Coronary artery (tissue), 2 donors: Measurements from ENCODE around the gene AP4S1.

Experiments
- DNase-seq: peaks from one replicate; pipeline ENCODE4 v3.0.0-alpha.2; 2017; ENCODE audit warnings: low spot score
- H3K27ac ChIP-seq, 2 donors: fragments of 200-600 bp; sonication (generic); one replicate each; pipeline ENCODE4 v1.5.1; 2016 to 2019
- H3K4me3 ChIP-seq: fragments of 200-600 bp; sonication (generic); 2 replicates; pipeline ENCODE4 v1.5.1; 2016; ENCODE audit warnings: mild to moderate bottlenecking, moderate library complexity
- CTCF ChIP-seq: fragments of 200-600 bp; sonication (generic); IDR thresholded peaks from one replicate; pipeline ENCODE4 v1.5.1; 2019; ENCODE audit warnings: antibody characterized with exemption

Gene AP4S1

GRCh38 chr14:31070431-31070830 is 45.0 kb downstream of the AP4S1 start:
- DNase-seq: no peak
- Histone ChIP-seq H3K27ac (no peak overlapping the region), H3K4me3 (no peak overlapping the region)
- no peak for TF ChIP-seq CTCF

GRCh38 chr14:31071151-31071550 is 45.7 kb downstream of the AP4S1 start:
- no peak for TF ChIP-seq CTCF
- Histone ChIP-seq H3K4me3 (no peak overlapping the region), H3K27ac (no peak overlapping the region)
- no peak for DNase-seq

GRCh38 chr14:31075144-31075543 is 49.7 kb downstream of the AP4S1 start:
- no peak for DNase-seq
- Histone ChIP-seq H3K27ac (no peak overlapping the region), H3K4me3 (no peak overlapping the region)
- no peak for TF ChIP-seq CTCF

DNA sequence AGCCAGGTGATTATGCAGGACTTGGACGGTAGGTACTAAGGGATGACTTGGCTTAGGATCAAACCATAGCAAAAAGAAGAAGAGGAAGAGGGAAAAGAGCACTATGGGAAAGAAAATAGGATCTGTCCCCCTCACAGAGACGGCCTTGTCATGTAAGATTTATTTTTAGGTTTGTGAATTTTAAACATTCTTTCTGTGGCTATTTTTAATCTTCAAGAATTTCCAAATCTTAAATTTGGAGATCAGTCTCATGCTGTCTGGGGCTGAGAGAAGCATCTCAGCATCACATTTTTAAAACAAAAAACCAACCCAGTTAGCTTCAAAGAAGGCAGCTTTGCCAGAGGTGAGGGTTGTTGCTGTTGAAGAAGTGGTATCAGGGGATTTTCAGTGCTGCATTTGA is 53.3 kb downstream of the AP4S1 start:
- peak overlapping the region; percentile 13 for H3K4me3 ChIP-seq
- TF ChIP-seq CTCF: no peak

DNA sequence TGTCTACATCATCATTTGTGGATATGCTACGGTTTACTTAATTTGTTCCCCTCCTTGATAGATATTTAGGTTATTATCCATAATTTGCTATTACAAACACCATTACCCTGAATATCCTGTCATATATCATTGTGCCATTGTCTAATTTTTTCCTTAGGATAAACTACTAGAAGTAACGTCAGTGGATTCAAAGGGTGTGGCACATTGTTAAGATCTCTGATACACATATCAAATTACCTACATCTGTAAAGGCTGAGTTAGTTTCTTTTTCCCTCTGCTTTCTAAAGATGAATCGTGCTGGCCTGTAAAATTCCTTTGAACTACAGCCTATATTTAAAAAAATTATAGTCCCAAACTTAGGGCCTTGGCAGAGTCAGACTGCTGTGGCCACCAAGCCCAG is 54.6 kb downstream of the AP4S1 start:
- no peak for TF ChIP-seq CTCF
- no peak for DNase-seq
- H3K27ac ChIP-seq: no peak overlapping the region
- no peak overlapping the region for H3K4me3 ChIP-seq

More for the DNA sequence above, 53.3 kb downstream of the AP4S1 start:
- no peak for DNase-seq
- H3K27ac ChIP-seq: peak overlapping the region; percentile 1 to 85

- Histone ChIP-seq H3K27ac (no peak overlapping the region), H3K4me3 (no peak overlapping the region)
- DNase-seq: no peak
- no peak for TF ChIP-seq CTCF
Measured at GRCh38 chr14:31080484-31080883, 55.0 kb downstream of the AP4S1 start.

DNA sequence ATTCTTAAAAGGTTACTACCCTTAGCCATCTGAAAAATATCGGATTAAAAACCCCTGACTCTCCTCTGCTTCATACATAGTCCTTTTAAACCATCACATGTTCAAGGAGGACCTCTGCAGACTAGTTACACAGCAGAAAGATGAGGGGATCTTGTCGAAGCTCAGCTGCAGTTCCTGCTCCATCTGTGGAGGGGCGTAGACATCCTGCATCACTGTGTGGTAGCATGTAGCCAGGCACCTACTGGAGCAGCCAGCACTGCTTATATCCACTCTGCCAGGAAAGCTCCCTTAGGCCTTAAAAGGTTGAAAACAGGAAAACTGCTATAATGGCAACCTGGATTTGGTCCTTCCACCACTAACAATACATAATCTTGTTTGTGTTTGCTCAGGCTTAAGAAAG is 58.3 kb downstream of the AP4S1 start:
- H3K4me3 ChIP-seq: no peak overlapping the region
- no peak overlapping the region for H3K27ac ChIP-seq
- TF ChIP-seq CTCF: no peak
- no peak for DNase-seq
